ENCODE measurements around the gene GUCA1C.

The GUCA1C gene

GRCh38 chr3:108972482-108972881 lies 18.8 kb upstream of the GUCA1C start:
- Histone ChIP-seq H3K4me3 (ENCODE audit: low read depth, low read length) (no peak overlapping the region), H3K36me3 (no peaks in the 10 kb centered on the region), H3K4me1 (no peaks in the 10 kb centered on the region; the same call in 1 of the 2 replicates), H3K9me3 (no peaks in the 10 kb centered on the region), H3K27me3 (no peaks in the 10 kb centered on the region)
- no peak for DNase-seq
- TF ChIP-seq CTCF (IDR thresholded peaks at IDR 0.05; ENCODE audit: low read depth, low read length): no peak

GRCh38 chr3:108970561-108970960 lies 16.9 kb upstream of the GUCA1C start:
- no peak for DNase-seq
- no peaks in the 10 kb centered on the region; the same call in 1 of the 2 replicates for H3K4me1 ChIP-seq
- peaks cover 4% of the 10 kb centered on the region; the same call in 1 of the 2 replicates for H3K27me3 ChIP-seq
- TF ChIP-seq CTCF (IDR thresholded peaks at IDR 0.05; ENCODE audit: low read depth, low read length): no peak
- H3K36me3 ChIP-seq: no peaks in the 10 kb centered on the region
- no peaks in the 10 kb centered on the region for H3K9me3 ChIP-seq
- no peak overlapping the region for H3K4me3 ChIP-seq (ENCODE audit: low read depth, low read length)

GRCh38 chr3:108966773-108967172 lies 13.1 kb upstream of the GUCA1C start:
- no peaks in the 10 kb centered on the region for H3K36me3 ChIP-seq
- no peak for TF ChIP-seq CTCF (IDR thresholded peaks at IDR 0.05; ENCODE audit: low read depth, low read length)
- H3K4me3 ChIP-seq (ENCODE audit: low read depth, low read length): no peak overlapping the region
- no peak for DNase-seq
- H3K27me3 ChIP-seq: peaks cover 4% of the 10 kb centered on the region; the same call in 1 of the 2 replicates
- H3K9me3 ChIP-seq: no peaks in the 10 kb centered on the region
- no peaks in the 10 kb centered on the region; the same call in 1 of the 2 replicates for H3K4me1 ChIP-seq

- H3K4me3 ChIP-seq (ENCODE audit: low read depth, low read length): no peak overlapping the region
- peaks cover 4% of the 10 kb centered on the region for H3K27me3 ChIP-seq
- no peaks in the 10 kb centered on the region for H3K4me1 ChIP-seq
- no peaks in the 10 kb centered on the region for H3K9me3 ChIP-seq
- H3K36me3 ChIP-seq: no peaks in the 10 kb centered on the region
- TF ChIP-seq CTCF (IDR thresholded peaks at IDR 0.05; ENCODE audit: low read depth, low read length): no peak
- no peak for DNase-seq
Observed at GRCh38 chr3:108959017-108959416, 5.3 kb upstream of the GUCA1C start.

GRCh38 chr3:108953210-108953609 lies 469 bp downstream of the GUCA1C start:
- DNase-seq: no peak
- Histone ChIP-seq H3K4me1 (no peaks in the 10 kb centered on the region), H3K36me3 (no peaks in the 10 kb centered on the region), H3K4me3 (ENCODE audit: low read depth, low read length) (no peak overlapping the region), H3K9me3 (no peaks in the 10 kb centered on the region), H3K27me3 (peaks cover 7% of the 10 kb centered on the region; the same call in 1 of the 2 replicates)
- no peak for TF ChIP-seq CTCF (IDR thresholded peaks at IDR 0.05; ENCODE audit: low read depth, low read length)

- TF ChIP-seq CTCF (IDR thresholded peaks at IDR 0.05; ENCODE audit: low read depth, low read length): no peak
- no peak for DNase-seq
- no peak overlapping the region for H3K4me3 ChIP-seq (ENCODE audit: low read depth, low read length)
Observed at GRCh38 chr3:108951820-108952501, 1.7 kb downstream of the GUCA1C start.

More at GRCh38 chr3:108951820-108952501, 1.7 kb downstream of the GUCA1C start:
- H3K36me3 ChIP-seq: no peaks in the 10 kb centered on the region
- H3K4me1 ChIP-seq: no peaks in the 10 kb centered on the region
- peaks cover 7% of the 10 kb centered on the region; the same call in 1 of the 2 replicates for H3K27me3 ChIP-seq
- H3K9me3 ChIP-seq: no peaks in the 10 kb centered on the region

All from BE2C (cell line).